DMS114 treated with DMSO at 0.1 percent for 48 hours (cell line): ENCODE measurements around the gene CELF4.

Experiments
- DNase-seq: peaks from one replicate; lab custom pipeline; 2025; ENCODE audit not compliant: unreplicated experiment; lab: John Stamatoyannopoulos, UW

The CELF4 gene

GRCh38 chr18:37548679-37549289 is 16.8 kb downstream of the CELF4 start:
- DNase-seq, result no peak

GRCh38 chr18:37547196-37547827 is 18.3 kb downstream of the CELF4 start:
- DNase-seq, result no peak

GRCh38 chr18:37546651-37547050 is 18.9 kb downstream of the CELF4 start:
- no peak for DNase-seq

GRCh38 chr18:37546272-37546537 is 19.4 kb downstream of the CELF4 start:
- DNase-seq, result no peak

- no peak for DNase-seq
Measured at GRCh38 chr18:37545461-37546271, 19.9 kb downstream of the CELF4 start.

- DNase-seq, result no peak
Measured at GRCh38 chr18:37544713-37545112, 20.9 kb downstream of the CELF4 start.

GRCh38 chr18:37544217-37544616 is 21.4 kb downstream of the CELF4 start:
- DNase-seq, result no peak

GRCh38 chr18:37543321-37543720 is 22.3 kb downstream of the CELF4 start:
- DNase-seq, result no peak

GRCh38 chr18:37541517-37541916 is 24.1 kb downstream of the CELF4 start:
- DNase-seq, result no peak

GRCh38 chr18:37540424-37541138 is 25.0 kb downstream of the CELF4 start:
- no peak for DNase-seq

GRCh38 chr18:37539236-37539635 is 26.4 kb downstream of the CELF4 start:
- no peak for DNase-seq

- DNase-seq, result no peak
Measured at GRCh38 chr18:37538526-37539205, 26.9 kb downstream of the CELF4 start.

GRCh38 chr18:37537868-37538525 is 27.6 kb downstream of the CELF4 start:
- DNase-seq, result peak; percentile 41

GRCh38 chr18:37536656-37537055 is 28.9 kb downstream of the CELF4 start:
- no peak for DNase-seq

GRCh38 chr18:37535968-37536367 is 29.6 kb downstream of the CELF4 start:
- no peak for DNase-seq

- DNase-seq, result no peak
Measured at GRCh38 chr18:37534627-37535026, 31.0 kb downstream of the CELF4 start.

- no peak for DNase-seq
Measured at GRCh38 chr18:37533647-37534584, 31.7 kb downstream of the CELF4 start.

GRCh38 chr18:37532917-37533316 is 32.7 kb downstream of the CELF4 start:
- DNase-seq, result no peak

- no peak for DNase-seq
Measured at GRCh38 chr18:37529863-37530262, 35.7 kb downstream of the CELF4 start.

GRCh38 chr18:37529296-37529695 is 36.3 kb downstream of the CELF4 start:
- no peak for DNase-seq
